Activated T-helper 1 cell treated with anti-CD3 and anti-CD28 coated beads, Interleukin-2, amount 50 U/mL, for 16 hours (primary cell): ENCODE results near the gene DAND5.
"Not testable (repeated sequence)": the region's sequence is repeated elsewhere in the genome, so short reads cannot be mapped to it uniquely, and the experiment has no call there.

Source experiments
- DNase-seq, 2 donors: peaks; one replicate each; pipeline ENCODE4 v3.0.0-alpha.2; 2020; ENCODE audit warnings: low read depth in 1 of 2, low spot score in 1 of 2

Gene DAND5

GRCh38 chr19:12945479-12946091, 23.8 kb upstream of the DAND5 start, which contains the start of gene RAD23A:
Gene RAD23A (plus strand): TSS chr19:12945862. CDS start chr19:12945949, 87 bp downstream.
- peak; percentile 94 to 98 for DNase-seq

- DNase-seq: peak in 1 of 2 donors; percentile 45
Observed at GRCh38 chr19:12946092-12946721, 23.2 kb upstream of the DAND5 start.

- DNase-seq: no peak
Observed at GRCh38 chr19:12946731-12947496, 22.5 kb upstream of the DAND5 start.

- no peak for DNase-seq
Observed at GRCh38 chr19:12947702-12948611, 21.4 kb upstream of the DAND5 start.

GRCh38 chr19:12948612-12949362, 20.6 kb upstream of the DAND5 start:
- no peak for DNase-seq

- DNase-seq: no peak
Observed at GRCh38 chr19:12949363-12950283, 19.8 kb upstream of the DAND5 start.

- not testable (repeated sequence) for DNase-seq
Observed at GRCh38 chr19:12952050-12952449, 17.3 kb upstream of the DAND5 start.

- DNase-seq: no peak
Observed at GRCh38 chr19:12952488-12953137, 16.8 kb upstream of the DAND5 start.

GRCh38 chr19:12953138-12953798, 16.1 kb upstream of the DAND5 start:
- DNase-seq: no peak

GRCh38 chr19:12953799-12954611, 15.4 kb upstream of the DAND5 start:
- no peak for DNase-seq

- no peak for DNase-seq
Observed at GRCh38 chr19:12954612-12954962, 14.8 kb upstream of the DAND5 start.

- DNase-seq: not testable (repeated sequence)
Observed at GRCh38 chr19:12955575-12955974, 13.8 kb upstream of the DAND5 start.

- no peak for DNase-seq
Observed at GRCh38 chr19:12955996-12956395, 13.4 kb upstream of the DAND5 start.

GRCh38 chr19:12956446-12957388, 12.7 kb upstream of the DAND5 start, which contains the start of gene GADD45GIP1:
Gene GADD45GIP1 (minus strand): TSS chr19:12957223. CDS start chr19:12957212, 11 bp downstream.
- peak; percentile 65 to 69 for DNase-seq

GRCh38 chr19:12957389-12957952, 11.9 kb upstream of the DAND5 start:
- DNase-seq: not testable (repeated sequence)

GRCh38 chr19:12959481-12959880, 9.9 kb upstream of the DAND5 start:
- no peak for DNase-seq
